GM12878 (cell line): ENCODE data around the gene ACOX1.

ENCODE experiments used
- CREM ChIP-seq: IDR thresholded peaks from 2 replicates; pipeline ENCODE4 v1.6.1; 2014; ENCODE audit warnings: antibody characterized with exemption, low read depth
- CTCF ChIP-seq, 3 experiments: IDR thresholded peaks in 2 of 3; conservative IDR thresholded peaks in 1 of 3; 2 replicates each; pipeline ENCODE4 v1.5.1; 2011; ENCODE audit warnings: low read depth in 3 of 3, low read length in 3 of 3, mild to moderate bottlenecking in 3 of 3, control low read depth in 2 of 3, moderate library complexity in 2 of 3, inconsistent platforms in 1 of 3, mixed read lengths in 1 of 3; ENCODE audit not compliant: control insufficient read depth in 2 of 3, insufficient read depth in 1 of 3; ENCODE audit errors: extremely low read depth in 1 of 3
- EP300 ChIP-seq, 2 experiments: fragments of 150-350 bp in 1 of 2; IDR thresholded peaks; 2 replicates each; pipeline ENCODE4 v1.6.1; 2011 to 2012; ENCODE audit warnings: low read depth in 2 of 2, low read length in 2 of 2, borderline replicate concordance in 1 of 2, improper control_type of control experiment in 1 of 2, inconsistent platforms in 1 of 2; ENCODE audit not compliant: control insufficient read depth in 1 of 2
- EZH2 ChIP-seq: IDR thresholded peaks from 2 replicates; pipeline ENCODE4 v1.6.1; 2012; ENCODE audit warnings: low read depth, mild to moderate bottlenecking, control low read depth, inconsistent platforms, low read length, borderline replicate concordance; ENCODE audit not compliant: control insufficient read depth
- FOXM1 ChIP-seq: IDR thresholded peaks from 2 replicates; pipeline ENCODE4 v1.6.1; 2012; ENCODE audit warnings: low read depth, mild to moderate bottlenecking, inconsistent platforms, low read length, moderate library complexity
- MAX ChIP-seq: IDR thresholded peaks from 2 replicates; pipeline ENCODE4 v1.6.1; 2012; ENCODE audit warnings: low read depth, low read length, improper control_type of control experiment
- POLR2A ChIP-seq: IDR thresholded peaks from 2 replicates; pipeline ENCODE4 v1.6.1; 2011; ENCODE audit warnings: low read depth, mild to moderate bottlenecking, low read length
- RAD21 ChIP-seq: IDR thresholded peaks from 2 replicates; pipeline ENCODE4 v1.6.1; 2011; ENCODE audit warnings: mild to moderate bottlenecking, low read depth, low read length, moderate library complexity; ENCODE audit not compliant: insufficient read depth
- ZNF274 ChIP-seq: IDR thresholded peaks from one replicate; pipeline ENCODE4 v1.8.0; 2011; ENCODE audit not compliant: insufficient read length, insufficient read depth

DNA sequence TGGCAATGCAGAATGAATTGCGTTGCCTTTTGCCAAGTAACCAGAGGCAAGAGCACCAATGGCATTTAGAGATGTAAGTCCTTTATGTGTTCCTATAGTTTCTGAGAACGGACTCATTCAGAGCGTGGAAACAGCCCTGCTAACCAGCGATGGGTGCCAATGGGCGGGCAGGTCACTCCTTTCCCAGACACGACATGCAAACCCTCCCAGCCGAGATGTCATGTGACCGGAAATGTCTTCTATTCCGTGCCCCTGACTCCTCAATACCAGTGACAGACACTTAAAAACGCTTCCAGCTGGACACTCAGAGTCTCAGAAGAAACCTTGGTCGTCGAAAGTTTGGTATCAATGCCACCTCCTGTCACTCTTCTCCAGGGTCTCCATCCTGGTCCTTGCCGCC is 41.3 kb downstream of the ACOX1 start:
- TF ChIP-seq ZNF274 = no peak
- TF ChIP-seq FOXM1 = no peak
- TF ChIP-seq EP300 (IDR thresholded peaks at IDR 0.05; ENCODE audit: borderline replicate concordance in 1 of 2, control insufficient read depth in 1 of 2, low read depth in 2 of 2, low read length in 2 of 2) = no peak
- no peak for TF ChIP-seq CTCF (IDR thresholded peaks at IDR 0.05 in 2 of 3, conservative IDR thresholded peaks at IDR 0.05 in 1 of 3; ENCODE audit: control insufficient read depth in 2 of 3, extremely low read depth in 1 of 3, insufficient read depth in 1 of 3, low read depth in 3 of 3, low read length in 3 of 3)
- TF ChIP-seq RAD21 = no peak
- no peak for TF ChIP-seq EZH2
- TF ChIP-seq POLR2A = no peak
- no peak for TF ChIP-seq CREM
- TF ChIP-seq MAX = no peak
